Spleen (tissue), 7 donors: ENCODE results near the gene NRDC.
"Not testable (repeated sequence)": the region's sequence is repeated elsewhere in the genome, so short reads cannot be mapped to it uniquely, and the experiment has no call there.

Source experiments
- POLR2A ChIP-seq, 3 donors: fragments of 450-650 bp; IDR thresholded peaks; one replicate each; pipeline ENCODE4 v1.5.1; 2017; ENCODE audit warnings: antibody characterized with exemption in 3 of 3, mild to moderate bottlenecking in 1 of 3
- POLR2AphosphoS5 ChIP-seq, 3 donors: sonication (generic); formaldehyde crosslinking; IDR thresholded peaks; one replicate each; pipeline ENCODE4 v1.5.1; 2017; ENCODE audit warnings: antibody characterized with exemption in 3 of 3
- TF ChIP-seq, protein P1 (sequence below), 11 experiments: fragments of 200-600 bp in 7 of 11; fragments of 450-650 bp in 4 of 11; sonication (generic) in 4 of 11; IDR thresholded peaks in 8 of 11; conservative IDR thresholded peaks in 3 of 11; 1 replicate in 7 of 11; 2 replicates in 4 of 11; pipeline versions ENCODE4 v1.4.0 to v1.8.0; 2016 to 2021; ENCODE audit warnings: antibody characterized with exemption in 11 of 11, inconsistent platforms in 4 of 11, mild to moderate bottlenecking in 1 of 11
- donor health status: DM: no; HTN: no; CAD: no; lungs with moderate emphysema.
- donor health status: DM: no; HTN: no; CAD: no.
- donor health status: DM: no; HTN: no; CAD: no.

GRCh38 chr1:51873270-51873669 is 5.3 kb downstream of the NRDC start:
- TF ChIP-seq, protein P1, sequence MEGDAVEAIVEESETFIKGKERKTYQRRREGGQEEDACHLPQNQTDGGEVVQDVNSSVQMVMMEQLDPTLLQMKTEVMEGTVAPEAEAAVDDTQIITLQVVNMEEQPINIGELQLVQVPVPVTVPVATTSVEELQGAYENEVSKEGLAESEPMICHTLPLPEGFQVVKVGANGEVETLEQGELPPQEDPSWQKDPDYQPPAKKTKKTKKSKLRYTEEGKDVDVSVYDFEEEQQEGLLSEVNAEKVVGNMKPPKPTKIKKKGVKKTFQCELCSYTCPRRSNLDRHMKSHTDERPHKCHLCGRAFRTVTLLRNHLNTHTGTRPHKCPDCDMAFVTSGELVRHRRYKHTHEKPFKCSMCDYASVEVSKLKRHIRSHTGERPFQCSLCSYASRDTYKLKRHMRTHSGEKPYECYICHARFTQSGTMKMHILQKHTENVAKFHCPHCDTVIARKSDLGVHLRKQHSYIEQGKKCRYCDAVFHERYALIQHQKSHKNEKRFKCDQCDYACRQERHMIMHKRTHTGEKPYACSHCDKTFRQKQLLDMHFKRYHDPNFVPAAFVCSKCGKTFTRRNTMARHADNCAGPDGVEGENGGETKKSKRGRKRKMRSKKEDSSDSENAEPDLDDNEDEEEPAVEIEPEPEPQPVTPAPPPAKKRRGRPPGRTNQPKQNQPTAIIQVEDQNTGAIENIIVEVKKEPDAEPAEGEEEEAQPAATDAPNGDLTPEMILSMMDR (IDR thresholded peaks at IDR 0.05 in 8 of 11, conservative IDR thresholded peaks at IDR 0.05 in 3 of 11): not testable (repeated sequence)
- not testable (repeated sequence) for TF ChIP-seq POLR2AphosphoS5, POLR2A (IDR thresholded peaks at IDR 0.05)
